LNCAP (cell line): Measurements from ENCODE around the gene GALNT10.

Source experiments
- TF ChIP-seq, protein P1 (sequence below): fragments of 450-650 bp; IDR thresholded peaks from 2 replicates; pipeline ENCODE4 v1.5.1; 2017; ENCODE audit warnings: mild to moderate bottlenecking

Gene GALNT10

DNA sequence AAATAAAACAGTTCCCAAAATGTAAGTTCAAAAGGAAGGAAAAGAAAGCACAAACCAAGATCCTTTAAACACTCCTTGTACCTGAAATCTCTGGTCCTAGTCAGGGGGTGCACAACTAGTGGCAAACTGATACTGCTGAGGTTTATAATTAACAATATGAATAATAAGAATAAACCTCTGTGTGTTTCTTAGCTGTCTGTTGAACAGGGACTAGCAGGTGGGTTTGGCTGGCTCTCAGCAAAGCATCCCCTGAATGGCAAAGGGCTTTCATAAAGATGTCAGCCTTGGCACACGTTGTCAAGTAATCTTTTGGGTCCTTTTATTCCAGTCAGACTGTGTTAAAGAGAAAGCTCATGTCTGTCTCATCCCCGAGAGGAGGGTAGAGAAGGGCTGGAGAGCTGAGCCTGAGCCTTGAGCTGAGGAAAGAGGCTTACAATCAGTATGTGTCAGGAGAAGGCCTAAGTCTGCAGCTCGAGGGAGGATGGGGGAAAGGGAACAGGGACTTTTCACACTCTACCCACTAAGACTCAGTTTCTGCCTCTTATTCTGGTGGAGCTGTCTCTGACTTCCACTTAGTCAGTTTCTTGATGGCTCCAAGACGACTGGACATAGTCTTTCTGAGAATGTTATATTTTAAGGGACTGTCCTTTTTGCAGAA, 123.0 kb downstream of the GALNT10 start:
- TF ChIP-seq, protein P1, sequence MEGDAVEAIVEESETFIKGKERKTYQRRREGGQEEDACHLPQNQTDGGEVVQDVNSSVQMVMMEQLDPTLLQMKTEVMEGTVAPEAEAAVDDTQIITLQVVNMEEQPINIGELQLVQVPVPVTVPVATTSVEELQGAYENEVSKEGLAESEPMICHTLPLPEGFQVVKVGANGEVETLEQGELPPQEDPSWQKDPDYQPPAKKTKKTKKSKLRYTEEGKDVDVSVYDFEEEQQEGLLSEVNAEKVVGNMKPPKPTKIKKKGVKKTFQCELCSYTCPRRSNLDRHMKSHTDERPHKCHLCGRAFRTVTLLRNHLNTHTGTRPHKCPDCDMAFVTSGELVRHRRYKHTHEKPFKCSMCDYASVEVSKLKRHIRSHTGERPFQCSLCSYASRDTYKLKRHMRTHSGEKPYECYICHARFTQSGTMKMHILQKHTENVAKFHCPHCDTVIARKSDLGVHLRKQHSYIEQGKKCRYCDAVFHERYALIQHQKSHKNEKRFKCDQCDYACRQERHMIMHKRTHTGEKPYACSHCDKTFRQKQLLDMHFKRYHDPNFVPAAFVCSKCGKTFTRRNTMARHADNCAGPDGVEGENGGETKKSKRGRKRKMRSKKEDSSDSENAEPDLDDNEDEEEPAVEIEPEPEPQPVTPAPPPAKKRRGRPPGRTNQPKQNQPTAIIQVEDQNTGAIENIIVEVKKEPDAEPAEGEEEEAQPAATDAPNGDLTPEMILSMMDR = no peak

DNA sequence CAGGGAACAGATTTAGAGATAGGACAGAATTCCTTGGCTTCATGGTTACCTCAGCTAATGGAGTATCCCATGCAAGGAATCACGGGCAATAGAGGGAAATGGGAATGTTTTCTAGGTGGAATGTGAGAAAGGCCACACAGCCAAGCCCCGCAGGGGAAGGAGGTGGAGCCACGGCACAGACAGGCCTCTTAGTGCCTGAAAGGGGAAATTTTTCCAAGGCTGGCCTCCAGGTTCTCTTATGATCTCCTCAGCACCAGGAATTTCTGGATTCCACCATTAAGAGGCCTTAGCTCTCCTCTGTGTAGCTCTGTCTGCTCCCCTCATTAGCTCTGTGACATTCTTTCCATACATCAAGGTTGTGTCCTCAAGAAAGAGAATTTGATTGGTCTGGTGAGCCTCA, 124.7 kb downstream of the GALNT10 start:
- TF ChIP-seq, protein P1 = no peak

DNA sequence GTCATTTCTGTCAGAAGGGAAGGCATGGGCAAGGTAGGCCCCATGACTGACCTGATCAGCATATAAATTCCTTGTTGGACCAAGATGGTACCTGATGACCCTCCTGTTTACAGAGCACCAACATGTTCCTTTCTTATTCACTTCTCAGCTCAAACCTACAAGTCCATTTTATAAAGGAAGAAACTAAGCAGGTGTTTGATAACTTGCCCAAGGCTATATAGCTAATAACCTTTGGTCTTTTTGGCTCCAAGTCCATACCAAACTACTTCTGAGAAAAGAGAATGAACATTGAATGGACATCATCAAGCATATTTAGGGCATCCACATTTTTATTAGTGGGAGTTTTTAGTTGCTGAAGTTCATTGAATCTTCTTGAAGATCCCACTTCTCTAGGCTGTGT, 125.2 kb downstream of the GALNT10 start:
- TF ChIP-seq, protein P1 = no peak

- TF ChIP-seq, protein P1 = no peak
Measured at GRCh38 chr5:154316223-154316935, 125.8 kb downstream of the GALNT10 start.

DNA sequence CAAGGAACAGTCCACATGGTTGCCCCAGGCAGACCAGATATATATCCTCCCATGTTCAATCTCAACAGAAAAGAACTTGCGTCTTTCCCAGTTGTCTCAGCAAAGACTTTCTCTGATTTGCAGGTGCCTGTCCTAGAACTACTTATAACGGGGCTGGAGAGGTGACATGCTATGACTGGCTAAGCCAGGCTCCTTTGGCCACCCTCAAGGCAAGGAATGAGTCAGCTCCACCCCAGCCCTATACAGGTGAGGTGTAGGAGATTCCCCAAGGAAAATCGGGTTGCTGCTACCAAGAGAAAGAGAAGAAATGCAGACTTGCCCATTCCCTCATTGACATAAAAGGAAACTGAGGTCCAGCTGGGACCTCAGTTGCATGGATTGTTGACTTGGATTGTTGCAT, 127.4 kb downstream of the GALNT10 start:
- TF ChIP-seq, protein P1 = no peak

DNA sequence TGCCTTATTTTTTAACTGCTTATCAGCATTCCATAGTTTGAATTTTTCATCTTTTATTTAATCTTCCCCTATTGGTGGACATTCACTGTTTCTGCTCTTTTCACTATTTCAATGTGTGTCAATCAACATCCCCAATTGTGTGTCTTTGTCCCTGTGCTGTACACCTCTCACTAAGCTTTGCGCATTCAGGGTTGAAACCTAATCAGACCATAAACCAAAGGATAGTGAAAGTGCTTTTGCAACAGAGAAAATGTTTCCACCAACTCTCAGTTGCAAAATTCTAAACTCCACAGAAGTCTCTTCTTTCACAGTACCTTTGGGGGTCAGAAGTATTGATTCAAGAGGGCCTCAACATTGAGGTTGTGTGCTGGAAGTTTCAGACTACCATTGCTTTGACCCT, 128.2 kb downstream of the GALNT10 start:
- TF ChIP-seq, protein P1 = no peak

DNA sequence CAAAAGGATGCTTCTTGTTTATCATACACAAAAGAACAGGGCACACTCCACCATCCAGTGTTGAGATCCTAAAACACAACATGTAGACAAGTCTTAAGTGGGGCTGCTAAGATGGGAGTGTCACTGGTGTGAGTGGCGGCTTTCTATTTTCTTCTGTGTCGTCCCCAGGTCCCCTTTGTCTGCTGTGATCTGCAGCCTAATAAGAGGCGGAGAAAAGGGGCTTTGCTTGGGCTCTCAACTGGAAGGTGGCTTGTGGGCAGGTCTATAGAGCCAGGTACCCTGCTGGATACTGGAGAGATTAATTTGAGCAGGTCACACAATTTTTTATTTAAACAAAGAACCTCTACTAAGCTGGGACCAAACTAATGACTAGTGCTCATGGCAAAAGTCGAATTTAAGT, 129.2 kb downstream of the GALNT10 start:
- TF ChIP-seq, protein P1 = no peak
